NK-92 treated with Interleukin-12 subunit alpha and Interleukin-12 subunit beta, amount 100 ng/mL, for 24 hours (cell line): Measurements from ENCODE around the gene ANKRD44.
A peak's percentile ranks its signal among the peaks of the same experiment; 100 is the strongest.
"Not testable (repeated sequence)": the region's sequence is repeated elsewhere in the genome, so short reads cannot be mapped to it uniquely, and the experiment has no call there.

Source experiments
- DNase-seq: peaks from one replicate; lab custom pipeline; 2025; lab: John Stamatoyannopoulos, UW

ANKRD44 gene

DNA sequence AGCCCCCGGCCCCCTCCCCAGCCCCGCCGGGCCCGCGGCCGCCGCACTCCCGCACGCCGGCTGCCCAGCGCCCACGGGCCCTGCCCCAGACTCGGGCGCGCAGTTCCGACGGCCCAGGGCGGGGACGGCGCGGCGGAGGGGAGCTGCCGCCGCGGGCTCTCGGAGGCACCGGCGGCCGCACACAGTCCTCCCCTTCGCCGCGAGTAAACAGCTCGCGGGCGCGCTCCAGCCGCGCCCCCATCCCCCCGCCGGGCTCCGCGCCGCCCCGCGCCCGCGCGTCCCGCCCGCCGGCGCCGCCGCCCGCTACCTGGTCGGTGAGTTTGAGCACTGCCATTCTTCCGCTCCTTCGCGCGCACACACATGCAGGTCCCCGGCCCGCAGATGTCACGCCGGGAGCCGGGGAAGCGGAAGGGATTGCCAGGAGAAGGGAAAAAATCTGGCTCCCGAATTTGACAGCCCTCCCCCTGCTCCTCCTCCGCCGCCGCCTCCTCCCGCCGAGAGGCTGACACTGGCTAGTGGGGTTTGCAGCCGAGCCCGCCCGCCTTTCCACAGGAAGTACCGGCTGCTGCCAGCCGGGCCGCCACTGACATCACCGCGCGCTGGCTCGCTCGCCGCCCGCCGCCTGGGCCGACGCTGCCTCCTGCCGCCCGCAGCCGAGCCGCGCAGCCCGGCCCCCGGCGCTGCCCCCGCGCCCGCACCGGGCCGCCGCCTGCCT is at the start of gene ANKRD44:
ANKRD44 (minus strand) TSS at position 510 of the 715 bp plus-strand sequence; CDS start at position 334, 176 bp downstream.
- DNase-seq, result peak; percentile 81

DNA sequence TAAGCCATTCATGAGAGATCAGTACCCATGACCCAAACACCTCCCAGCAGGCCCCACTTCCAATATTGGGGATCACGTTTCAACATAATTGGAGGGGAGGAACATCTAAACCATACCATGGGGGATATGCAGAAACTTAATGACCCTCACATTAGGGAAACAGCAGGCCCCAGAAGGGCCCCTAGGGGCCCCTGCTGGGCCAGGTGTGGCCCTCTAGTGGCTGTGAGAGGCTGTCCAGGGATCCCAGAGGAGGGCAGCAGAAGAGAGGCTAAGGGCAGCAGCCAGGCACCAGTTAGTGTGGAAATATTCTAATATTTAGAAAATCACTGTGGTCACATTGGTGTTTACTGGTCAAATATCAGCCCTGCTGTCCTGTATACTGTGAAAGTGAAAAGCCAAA is 49.3 kb upstream of the ANKRD44 start:
- DNase-seq, result no peak

DNA sequence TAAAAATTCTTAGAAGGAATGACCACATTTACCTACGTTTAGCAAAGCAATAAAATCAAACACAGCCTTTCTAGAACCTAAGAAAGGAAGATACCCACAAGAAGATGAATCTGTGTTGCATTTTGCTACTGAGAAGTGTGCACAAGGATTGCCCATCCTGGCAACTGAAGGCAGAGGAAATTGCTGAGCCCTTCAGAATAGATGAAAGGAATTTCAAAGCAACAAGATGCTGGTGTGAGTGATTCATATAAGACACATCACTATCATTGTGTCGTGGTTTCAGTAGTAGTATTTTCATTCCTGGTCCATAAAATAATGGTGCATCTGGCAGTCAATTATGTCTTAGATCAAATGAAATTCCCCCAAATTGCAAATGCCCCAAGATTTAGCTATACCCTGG is 48.4 kb upstream of the ANKRD44 start:
- DNase-seq, result no peak

DNA sequence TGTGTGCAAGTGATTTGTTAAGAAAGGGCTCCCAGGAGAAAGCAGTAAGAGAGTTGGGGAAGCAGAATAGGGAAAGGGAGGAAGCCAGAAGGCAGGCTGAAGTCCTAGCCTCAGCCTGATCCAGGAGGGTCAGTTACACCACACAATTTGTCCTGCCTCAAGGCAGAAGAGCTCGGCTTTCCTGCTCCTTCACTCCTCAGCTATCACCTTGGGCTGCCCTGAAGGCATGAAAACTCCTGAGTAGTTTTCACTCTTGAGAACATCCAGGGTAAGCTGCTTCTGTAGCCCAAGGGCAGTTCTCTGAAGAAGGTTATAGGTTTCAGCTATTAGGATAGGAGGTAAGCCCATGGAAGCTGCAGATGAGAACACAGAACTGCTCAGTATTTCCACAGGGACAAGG is 47.4 kb upstream of the ANKRD44 start:
- DNase-seq, result no peak

DNA sequence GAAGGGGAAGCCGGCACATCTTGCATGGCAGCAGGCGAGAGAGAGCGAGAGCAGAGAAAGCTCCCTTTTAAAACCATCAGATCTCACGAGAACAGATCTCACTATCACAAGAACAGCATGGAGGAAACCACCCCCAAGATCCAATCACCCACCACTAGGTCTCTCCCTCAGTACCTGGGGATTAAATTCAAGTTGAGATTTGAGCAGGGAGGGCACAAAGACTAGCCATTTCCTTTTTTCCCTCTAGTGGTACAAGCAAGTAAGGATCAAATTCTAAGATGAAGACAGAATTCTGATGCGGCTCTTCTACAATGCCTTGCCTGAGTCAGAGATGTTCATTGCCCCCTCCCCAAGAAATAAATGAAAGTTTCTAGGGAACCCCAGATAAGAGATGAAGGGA is 45.6 kb upstream of the ANKRD44 start:
- DNase-seq, result no peak

DNA sequence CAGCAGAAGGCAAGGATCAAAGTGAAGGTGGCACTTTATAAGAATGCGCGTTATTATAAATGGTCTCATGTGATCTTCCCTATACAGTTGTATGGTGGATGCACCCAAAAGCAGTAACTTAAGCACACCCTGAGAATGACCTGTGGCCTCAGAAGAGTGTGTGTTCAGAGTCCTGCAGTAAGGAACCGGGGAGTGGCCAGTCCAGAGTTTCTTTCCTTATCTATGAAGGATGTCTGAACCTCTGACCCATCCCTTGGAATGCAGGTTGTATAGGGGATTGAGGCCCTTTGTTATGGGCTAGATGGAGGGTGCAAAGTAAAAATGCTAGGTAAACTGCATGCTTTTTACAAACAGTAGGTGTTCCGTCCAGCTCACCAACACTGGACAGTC is 43.6 kb upstream of the ANKRD44 start:
- DNase-seq, result no peak

DNA sequence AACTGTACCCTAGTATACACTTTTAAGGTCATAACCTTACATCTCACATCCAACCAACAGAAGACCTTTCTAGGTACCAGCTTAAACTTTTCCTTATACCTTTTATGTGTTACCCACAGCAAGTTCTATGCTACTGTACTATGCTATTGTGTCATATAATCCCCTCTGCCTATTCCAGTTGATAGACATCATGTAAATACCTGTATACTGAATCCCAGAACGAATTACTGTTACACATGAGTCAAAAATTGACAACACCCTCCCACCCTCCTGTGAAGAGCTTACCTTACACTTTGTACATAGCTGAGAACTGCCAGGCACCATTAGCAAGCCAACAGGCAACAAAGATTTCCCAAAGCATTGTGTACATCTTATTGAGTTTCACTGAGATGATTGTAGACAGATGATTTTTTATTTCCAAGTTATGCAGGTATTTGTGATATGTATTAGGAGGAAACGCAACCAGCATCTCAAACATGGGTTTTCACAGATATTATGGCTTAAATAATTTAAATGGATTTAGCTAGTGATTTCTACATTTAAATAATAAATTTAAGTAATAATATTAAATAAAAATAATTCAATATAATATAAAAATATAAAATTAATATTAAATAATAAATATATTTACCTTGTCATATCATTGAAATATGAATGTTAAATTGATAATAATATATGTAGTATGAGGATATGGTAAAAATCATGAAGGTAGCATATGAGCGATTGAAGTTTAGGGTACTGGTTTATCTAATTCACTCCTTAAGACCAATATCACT is 43.0 kb upstream of the ANKRD44 start:
- DNase-seq, result no peak

DNA sequence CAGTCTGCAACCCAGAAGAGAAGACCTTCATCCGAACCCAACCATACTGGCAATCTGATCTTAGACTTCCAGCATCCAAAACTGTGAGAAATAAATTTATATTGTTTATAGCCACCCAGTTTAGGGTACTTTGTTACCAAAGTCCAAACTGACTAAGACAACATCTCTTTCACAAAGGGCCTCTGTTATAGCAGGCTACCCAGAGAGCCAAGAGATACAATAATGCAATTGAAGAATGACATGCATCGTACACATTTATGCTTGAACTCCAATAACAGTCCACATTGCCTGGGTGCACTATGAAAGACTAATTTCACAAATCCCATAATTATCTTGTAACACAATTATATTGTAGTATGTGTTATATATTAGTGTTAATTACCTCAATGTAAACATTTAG is 39.1 kb upstream of the ANKRD44 start:
- no peak for DNase-seq

DNA sequence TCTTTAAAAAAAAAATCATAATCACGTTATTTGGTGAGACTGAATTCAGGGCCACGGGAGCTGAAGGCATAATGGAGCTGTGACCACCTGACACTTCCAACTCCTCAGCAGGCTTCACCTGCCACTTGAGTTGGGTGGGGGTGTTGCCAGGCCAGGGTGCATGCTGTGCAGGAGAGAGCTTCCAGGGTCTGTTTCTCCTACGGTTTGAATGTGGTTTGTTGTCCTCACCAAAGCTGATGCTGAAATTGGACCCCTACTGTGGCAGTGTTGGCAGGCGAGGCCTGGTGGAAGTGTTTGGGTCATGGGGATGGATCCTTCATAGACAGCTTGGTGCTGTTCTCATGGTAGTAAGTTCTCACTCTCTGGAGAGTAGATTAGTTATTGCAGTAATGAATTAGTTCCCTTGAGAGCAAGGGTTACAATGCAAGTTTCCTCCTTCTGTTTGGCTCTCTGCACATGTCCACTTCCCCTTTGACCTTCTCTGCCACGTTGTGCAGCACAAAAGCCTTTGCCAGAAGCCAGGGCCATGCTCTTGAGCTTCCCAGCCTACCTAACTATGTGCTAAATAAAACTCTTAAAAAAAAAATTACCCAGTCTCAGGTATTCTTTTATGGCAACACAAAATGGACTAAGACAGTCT is 38.3 kb upstream of the ANKRD44 start:
- DNase-seq, result no peak

DNA sequence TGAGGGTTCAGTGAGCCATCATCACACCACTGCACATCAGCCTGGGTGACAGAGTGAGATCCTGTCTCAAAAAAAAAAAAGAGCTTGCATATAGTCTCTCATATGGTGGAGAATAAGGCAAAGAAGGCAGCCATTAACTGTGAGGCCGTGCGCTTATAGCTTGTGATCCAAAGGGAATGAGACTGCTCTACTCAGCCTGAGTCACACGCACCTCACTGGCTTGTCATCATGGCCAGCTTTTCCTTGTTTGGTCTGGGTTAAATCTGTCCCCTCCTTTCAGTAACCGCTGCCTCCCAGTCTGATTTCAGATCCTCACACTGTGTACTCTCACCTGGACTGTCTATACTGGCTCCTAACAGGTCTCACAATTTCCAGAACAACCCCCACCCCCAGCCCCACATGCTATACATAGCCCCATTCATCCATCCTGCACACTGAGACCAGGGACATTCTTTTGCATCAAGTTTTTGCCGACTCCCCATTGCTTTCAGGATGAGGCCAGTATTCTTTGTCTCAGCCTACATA is 35.3 kb upstream of the ANKRD44 start:
- DNase-seq, result no peak

DNA sequence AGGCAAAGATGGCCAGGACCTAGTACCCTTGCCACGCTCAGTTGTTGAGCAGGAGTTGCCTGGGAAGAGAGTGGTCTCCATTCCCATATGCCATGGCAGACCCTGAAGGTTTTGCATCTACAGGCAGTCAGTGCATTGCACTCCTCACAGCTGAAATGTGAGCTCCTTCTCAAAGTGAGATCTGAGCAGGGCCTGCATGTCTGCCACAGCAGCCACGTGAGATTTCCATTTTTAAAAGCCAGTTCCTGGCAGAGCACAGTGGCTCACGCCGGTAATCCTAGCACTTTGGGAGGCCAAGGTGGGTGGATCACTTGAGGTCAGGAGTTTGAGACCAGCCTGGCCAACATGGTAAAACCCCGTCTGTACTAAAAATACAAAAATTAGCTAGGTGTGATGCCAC is 33.4 kb upstream of the ANKRD44 start:
- DNase-seq, result not testable (repeated sequence)

DNA sequence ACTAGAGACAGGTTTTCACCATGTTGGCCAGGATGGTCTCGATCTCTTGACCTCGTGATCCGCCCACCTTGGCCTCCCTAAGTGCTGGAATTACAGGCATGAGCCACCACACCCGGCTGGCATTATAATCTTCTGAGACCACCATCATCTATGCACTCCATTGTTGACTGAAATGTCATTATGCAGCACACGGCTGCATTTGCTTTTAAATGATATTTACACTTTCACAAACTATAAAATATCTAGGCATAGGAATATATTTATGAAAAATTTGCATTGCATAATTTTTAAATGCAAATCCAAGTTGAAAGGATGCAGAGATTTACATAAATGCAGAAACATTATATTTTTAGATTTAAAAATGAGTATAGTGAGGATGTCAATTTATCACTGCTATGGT is 30.0 kb upstream of the ANKRD44 start:
- DNase-seq, result no peak

DNA sequence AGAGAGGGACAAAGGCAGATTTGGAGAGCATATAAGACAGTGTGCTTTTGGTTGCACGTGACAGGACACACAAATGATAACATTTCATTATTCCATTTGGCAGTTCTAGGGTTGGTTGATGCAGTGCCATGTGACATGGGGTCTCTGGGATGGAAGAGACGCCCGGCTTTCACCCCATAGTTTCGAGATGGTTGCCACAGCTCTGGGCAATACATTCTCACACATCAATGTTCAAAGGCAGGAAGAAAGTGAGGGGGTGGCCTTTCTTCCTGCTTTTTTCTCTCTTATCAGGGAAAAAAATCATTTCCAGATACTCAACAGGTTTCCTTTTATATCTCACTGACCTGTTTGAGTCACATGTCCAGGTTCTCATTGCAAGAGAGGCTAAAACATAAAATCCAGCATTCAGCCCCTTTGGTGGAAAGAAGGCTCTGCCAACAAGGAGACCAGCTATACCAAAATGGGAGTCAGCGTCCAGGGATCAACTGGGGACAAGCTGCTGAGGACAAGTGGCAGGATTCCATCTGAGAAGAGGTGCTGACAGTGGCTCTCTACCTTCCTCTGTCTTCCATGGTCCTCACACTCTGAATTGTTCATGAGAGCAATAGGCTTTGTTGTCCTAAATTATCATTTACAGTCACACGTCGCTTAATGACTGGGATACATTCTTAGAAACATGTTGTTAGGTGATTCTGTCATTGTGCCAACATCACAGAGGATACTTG is 29.1 kb upstream of the ANKRD44 start:
- no peak for DNase-seq

DNA sequence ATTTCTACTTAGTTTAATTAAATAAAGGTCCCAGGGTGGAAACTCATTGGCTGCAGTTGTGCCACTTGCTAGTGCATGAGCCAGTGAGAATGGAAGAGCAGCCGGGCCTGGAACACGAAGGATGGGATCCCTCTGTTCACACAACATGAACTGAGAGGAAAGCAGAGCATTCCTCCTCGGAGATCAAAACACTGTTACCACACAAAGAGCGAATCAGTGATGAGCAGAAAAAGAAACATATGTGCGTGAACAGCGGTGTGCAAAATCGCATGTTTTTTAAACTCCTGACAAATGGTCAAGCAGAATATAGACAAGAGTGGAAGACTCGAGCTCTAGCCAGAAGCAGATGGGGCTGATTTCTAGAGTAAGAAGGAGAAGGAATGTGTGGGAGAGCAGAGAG is 28.4 kb upstream of the ANKRD44 start:
- no peak for DNase-seq

DNA sequence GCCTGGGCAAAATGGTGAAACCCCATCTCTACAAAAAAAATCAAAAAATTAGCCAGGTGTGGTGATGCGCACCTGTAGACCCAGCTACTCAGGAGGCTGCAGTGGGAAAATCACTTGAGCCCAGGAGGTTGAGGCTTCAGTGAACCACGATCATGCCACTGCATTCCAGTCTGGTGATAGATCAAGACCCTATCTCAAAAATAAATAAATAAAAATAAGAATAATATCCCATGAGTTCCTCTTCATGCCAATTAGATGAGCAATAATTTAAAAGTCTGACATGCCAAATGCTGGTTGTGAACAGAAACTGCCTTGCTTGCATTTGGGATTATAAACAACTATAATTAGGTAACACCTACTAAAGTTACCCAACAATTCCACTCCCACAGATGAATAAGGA is 22.1 kb upstream of the ANKRD44 start:
- no peak for DNase-seq

DNA sequence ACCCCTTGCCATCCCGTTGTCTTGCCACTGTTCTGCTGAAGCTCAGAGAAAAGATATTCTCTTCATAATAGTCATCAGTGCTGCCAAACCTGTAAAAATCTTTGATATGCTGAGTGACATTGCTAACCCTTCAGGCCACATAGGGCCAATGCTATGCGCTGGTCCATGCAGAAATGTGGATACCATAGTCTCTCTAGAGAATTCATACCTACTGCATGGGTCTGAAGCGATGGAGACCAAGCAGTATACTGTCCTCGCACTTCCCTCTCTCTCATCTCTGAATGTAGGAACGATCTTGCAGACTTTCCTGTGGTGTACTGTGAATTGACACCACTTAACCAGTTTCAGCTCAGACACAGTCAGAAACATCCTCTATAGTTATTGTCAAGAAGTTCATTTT is 17.9 kb upstream of the ANKRD44 start:
- DNase-seq, result no peak

DNA sequence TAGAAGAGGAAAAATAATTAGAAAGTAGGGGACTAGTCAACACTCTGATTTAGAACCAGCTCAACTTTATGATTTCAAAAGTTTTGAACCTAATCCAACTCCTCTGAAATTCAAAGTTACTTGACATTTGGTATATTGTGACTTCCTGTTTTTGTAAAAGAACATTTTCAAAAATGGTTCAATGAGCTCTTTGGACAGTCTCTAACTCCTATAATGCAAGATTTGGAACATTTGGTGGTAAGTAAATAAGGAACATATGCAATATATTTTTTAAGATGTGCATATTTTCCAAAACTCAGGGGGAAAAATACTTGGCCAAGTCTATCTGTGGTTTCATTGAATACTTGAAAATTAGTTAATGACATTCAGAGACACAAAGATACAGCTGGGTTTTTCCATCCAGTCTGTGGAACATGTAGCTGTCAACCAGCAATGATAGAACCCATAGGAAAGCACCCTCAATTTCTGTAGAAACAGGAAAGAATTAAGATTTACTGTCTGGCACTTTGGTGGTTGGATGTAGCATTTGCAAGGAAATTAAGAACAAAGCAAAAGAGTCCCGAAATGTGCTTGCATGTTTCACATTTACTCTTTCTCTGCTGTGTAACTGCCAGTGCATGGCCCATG is 17.0 kb upstream of the ANKRD44 start:
- DNase-seq, result no peak

DNA sequence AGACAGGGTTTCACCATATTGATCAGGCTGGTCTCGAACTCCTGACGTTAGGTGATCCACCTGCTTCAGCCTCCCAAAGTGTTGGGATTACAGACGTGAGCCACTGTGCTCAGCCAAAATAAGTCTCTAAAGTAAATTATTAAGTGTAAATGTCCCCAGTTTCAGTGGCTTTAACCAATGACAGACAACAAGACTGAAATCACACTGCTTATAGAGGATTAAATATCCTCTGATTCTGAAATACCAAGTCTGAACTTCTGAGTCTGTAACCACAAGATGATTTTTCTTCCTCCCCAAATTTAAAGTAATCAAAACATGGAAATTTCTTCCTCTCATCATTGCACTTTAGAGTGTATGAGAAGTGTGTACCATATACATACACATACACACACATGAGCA is 16.5 kb upstream of the ANKRD44 start:
- no peak for DNase-seq

DNA sequence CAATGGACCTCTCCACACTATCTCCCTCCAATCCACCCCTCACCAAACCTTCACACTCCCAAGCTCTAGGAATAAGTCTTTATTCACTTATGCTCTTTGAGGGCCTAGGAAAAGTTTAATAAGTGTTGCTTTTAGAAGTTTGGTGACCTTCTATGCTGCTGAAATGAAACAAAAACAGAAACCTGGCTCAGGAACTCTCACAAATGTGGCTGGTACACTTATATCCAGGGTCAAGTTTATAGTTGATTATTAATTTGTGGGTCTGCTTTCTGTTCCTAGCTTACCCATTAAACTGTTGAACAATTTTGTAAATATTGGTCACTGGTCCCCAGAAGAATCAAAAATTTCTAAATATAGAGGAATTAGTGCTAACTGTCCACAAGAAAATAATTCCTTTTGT is 14.2 kb upstream of the ANKRD44 start:
- DNase-seq, result no peak

DNA sequence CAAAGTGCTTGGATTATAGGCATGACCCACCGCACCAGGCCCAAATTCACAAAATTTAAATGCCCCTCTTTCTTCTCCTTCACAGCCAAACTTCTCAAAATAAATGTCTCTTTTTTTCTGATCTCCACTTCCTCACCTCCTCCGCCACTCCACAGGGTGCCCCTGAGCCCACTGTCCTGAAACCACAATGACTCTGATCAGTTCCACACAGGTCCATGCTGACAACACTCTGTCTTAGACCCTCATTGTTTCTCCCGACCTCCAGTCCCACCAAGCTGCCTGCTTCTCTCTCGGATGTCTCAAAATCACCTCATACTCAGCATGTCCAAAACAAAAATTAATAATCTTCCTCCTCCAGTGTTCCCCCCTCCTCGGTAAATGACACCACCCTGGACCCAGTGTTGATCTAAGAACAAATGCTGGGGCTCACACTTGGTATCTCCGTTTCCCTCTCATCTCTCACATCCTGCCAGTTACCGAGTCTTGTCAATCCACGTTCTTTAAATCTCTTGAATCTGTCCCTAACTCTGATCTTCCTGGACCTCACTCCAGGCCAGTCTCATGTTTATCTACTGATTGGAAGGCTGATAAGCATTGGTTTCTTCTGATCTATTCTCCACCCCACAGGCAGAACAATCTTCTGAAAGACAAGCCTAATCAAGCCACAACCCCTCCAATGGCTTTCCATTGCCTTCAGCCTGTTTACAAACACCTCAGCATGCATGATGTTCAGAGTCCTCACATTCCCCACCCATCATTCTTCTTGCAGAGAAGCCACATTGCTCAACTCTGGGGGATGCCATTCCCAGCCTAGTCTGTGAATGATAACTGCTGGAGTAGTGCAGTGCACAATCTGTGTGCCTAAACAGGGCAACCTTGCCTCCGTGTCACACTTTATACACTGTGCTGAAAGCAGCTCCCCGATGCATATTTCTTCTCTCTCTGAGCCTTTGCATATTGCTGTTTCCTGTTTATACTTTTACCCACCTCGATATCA is 12.4 kb upstream of the ANKRD44 start:
- DNase-seq, result no peak

DNA sequence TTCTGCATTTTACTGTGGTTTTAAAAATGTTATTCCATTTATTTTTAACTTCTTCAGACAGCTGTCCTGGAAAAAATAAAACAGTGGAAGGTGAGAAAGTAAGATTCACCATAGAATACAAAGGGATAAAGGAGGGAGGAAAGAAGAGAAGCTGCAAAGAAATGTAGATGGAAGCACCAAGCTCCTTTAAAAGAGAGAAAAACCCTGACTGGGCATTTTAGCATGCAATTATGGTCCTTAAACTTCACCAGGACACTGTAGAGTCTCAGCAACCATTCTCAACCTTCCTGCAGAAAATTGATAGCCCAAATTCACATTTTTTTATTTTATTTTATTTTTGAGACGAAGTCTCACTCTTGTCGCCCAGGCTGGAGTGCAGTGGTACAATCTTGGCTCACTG is 11.6 kb upstream of the ANKRD44 start:
- DNase-seq, result no peak
